ENCODE results near the gene FXYD7. TPM values are rescaled to one million over a fixed set of nuclear protein-coding genes. Genes with fewer than 3 reads are reported as not detected.
"Not testable (repeated sequence)": the region's sequence is repeated elsewhere in the genome, so short reads cannot be mapped to it uniquely, and the experiment has no call there.

FXYD7 gene
- total RNA-seq, 2 experiments from 2014 or later, result 0.50 to 6.1 TPM

DNA sequence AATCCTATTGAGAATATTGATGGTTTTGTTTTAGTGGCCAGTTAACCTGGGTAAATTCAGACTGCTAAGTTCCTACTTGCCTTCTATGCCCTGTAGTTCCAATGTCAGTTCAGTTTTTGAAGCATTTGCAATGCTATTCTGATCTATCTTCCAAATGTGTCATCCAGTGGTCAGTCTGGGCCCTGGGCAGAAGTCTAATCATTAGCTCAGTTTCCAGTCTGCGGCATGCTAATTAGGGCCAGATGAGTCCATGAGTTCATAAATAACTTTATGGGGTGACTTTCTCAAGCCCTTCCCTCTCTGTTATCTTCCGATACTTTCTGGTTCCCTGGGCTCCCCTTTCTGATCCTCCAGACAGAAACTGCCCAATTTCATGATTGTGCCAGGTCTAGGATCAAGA lies 52.8 kb downstream of the FXYD7 start:
- no peaks in the 10 kb centered on the region for H3K9me2 ChIP-seq (ENCODE audit: insufficient read depth, low read length)
- no peaks in the 10 kb centered on the region for H4K20me1 ChIP-seq (ENCODE audit: insufficient read depth, low read length)
- H3K36me3 ChIP-seq (ENCODE audit: insufficient read depth, low read length), result no peaks in the 10 kb centered on the region; the same call in 1 of the 2 replicates
- POLR2A ChIA-PET, result no interaction called here
- intact Hi-C loops (cut with micrococcal nuclease; ENCODE audit: unreplicated experiment), result no loop called here
- TF ChIP-seq EZH2phosphoT487 (IDR thresholded peaks at IDR 0.05; ENCODE audit: borderline replicate concordance, low read depth, low read length), result no peak
- TF ChIP-seq, protein P1, sequence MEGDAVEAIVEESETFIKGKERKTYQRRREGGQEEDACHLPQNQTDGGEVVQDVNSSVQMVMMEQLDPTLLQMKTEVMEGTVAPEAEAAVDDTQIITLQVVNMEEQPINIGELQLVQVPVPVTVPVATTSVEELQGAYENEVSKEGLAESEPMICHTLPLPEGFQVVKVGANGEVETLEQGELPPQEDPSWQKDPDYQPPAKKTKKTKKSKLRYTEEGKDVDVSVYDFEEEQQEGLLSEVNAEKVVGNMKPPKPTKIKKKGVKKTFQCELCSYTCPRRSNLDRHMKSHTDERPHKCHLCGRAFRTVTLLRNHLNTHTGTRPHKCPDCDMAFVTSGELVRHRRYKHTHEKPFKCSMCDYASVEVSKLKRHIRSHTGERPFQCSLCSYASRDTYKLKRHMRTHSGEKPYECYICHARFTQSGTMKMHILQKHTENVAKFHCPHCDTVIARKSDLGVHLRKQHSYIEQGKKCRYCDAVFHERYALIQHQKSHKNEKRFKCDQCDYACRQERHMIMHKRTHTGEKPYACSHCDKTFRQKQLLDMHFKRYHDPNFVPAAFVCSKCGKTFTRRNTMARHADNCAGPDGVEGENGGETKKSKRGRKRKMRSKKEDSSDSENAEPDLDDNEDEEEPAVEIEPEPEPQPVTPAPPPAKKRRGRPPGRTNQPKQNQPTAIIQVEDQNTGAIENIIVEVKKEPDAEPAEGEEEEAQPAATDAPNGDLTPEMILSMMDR (conservative IDR thresholded peaks at IDR 0.05; ENCODE audit: low read length), result no peak
- H3K4me1 ChIP-seq (ENCODE audit: insufficient read depth, low read length, poor library complexity, severe bottlenecking), result no peaks in the 10 kb centered on the region
- no peak overlapping the region for H3K4me2 ChIP-seq (ENCODE audit: low read length)
- H3K27ac ChIP-seq (ENCODE audit: low read depth, low read length, poor library complexity, severe bottlenecking), result no peak overlapping the region
- no TSS peak for BruUV-seq (replicated peaks)
- no peak overlapping the region for H2AFZ ChIP-seq (ENCODE audit: low read length)
- no peaks in the 10 kb centered on the region for H3K79me2 ChIP-seq (ENCODE audit: insufficient read depth, low read depth, low read length)
- DNase-seq (ENCODE audit: low spot score), result no peak
- CTCF ChIA-PET (ENCODE audit: unreplicated experiment), result no interaction called here
- H3K9me3 ChIP-seq (ENCODE audit: low read length), result peaks cover 16% of the 10 kb centered on the region
- H3K4me3 ChIP-seq (ENCODE audit: low read depth, low read length, poor library complexity, severe bottlenecking), result no peak overlapping the region

DNA sequence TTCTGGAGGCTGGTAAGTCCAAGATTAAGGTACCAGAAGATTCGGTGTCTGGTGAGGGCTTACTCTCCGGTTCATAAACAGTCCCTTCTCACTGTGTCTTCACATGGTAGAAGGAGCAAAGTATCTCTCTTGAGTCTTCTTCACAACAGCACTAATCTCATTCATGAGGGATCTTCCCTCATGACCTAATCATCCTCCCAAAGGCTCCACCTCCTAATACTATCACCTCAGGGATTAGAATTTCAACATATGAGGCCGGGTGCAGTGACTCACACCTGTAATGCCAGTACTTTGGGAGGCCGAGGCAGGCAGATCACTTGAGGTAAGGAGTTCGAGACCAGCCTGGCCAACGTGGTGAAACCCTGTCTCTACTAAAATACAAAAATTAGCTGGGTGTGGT lies 53.8 kb downstream of the FXYD7 start:
- intact Hi-C loops (cut with micrococcal nuclease; ENCODE audit: unreplicated experiment); H3K4me1 ChIP-seq (ENCODE audit: insufficient read depth, low read length, poor library complexity, severe bottlenecking); H3K36me3 ChIP-seq (ENCODE audit: insufficient read depth, low read length); H4K20me1 ChIP-seq (ENCODE audit: insufficient read depth, low read length); POLR2A ChIA-PET; CTCF ChIA-PET (ENCODE audit: unreplicated experiment); H3K9me3 ChIP-seq (ENCODE audit: low read length); H3K9me2 ChIP-seq (ENCODE audit: insufficient read depth, low read length); DNase-seq (ENCODE audit: low spot score); H3K79me2 ChIP-seq (ENCODE audit: insufficient read depth, low read depth, low read length); H3K4me2 ChIP-seq (ENCODE audit: low read length); H3K4me3 ChIP-seq (ENCODE audit: low read depth, low read length, poor library complexity, severe bottlenecking); H2AFZ ChIP-seq (ENCODE audit: low read length); H3K27ac ChIP-seq (ENCODE audit: low read depth, low read length, poor library complexity, severe bottlenecking); BruUV-seq (replicated peaks): not testable (repeated sequence)

DNA sequence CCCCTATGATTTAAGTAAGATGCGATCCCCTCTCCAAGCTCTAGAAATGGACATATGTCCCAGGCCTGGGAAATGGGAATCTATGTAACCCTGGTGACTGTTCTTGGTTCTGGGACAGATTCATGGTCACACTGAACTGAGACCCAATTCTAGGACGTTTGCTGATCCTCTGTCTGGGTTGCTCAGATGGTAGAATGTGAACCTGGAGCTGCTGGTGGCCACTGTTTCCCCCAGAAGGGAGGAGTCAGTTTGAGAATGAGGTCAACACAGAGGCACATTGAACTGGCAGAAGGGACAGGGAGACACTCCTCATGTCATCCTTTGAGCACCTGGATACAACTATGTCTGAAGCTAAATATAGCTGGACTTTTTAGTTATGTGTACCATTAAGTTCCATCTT lies 56.4 kb downstream of the FXYD7 start:
- Histone ChIP-seq H3K9me2 (ENCODE audit: insufficient read depth, low read length) (no peaks in the 10 kb centered on the region), H3K36me3 (ENCODE audit: insufficient read depth, low read length) (no peaks in the 10 kb centered on the region), H3K4me3 (ENCODE audit: low read depth, low read length, poor library complexity, severe bottlenecking) (no peak overlapping the region), H3K9me3 (ENCODE audit: low read length) (no peaks in the 10 kb centered on the region), H2AFZ (ENCODE audit: low read length) (no peak overlapping the region), H3K27ac (ENCODE audit: low read depth, low read length, poor library complexity, severe bottlenecking) (no peak overlapping the region), H3K4me2 (ENCODE audit: low read length) (no peak overlapping the region), H3K4me1 (ENCODE audit: insufficient read depth, low read length, poor library complexity, severe bottlenecking) (peaks cover 14% of the 10 kb centered on the region), H4K20me1 (ENCODE audit: insufficient read depth, low read length) (no peaks in the 10 kb centered on the region), H3K79me2 (ENCODE audit: insufficient read depth, low read depth, low read length) (no peaks in the 10 kb centered on the region)
- intact Hi-C loops (cut with micrococcal nuclease; ENCODE audit: unreplicated experiment), result no loop called here
- no TSS peak for BruUV-seq (replicated peaks)
- ChIA-PET POLR2A (no interaction called here), CTCF (ENCODE audit: unreplicated experiment) (no interaction called here)
- DNase-seq (ENCODE audit: low spot score), result no peak
- TF ChIP-seq EZH2phosphoT487 (IDR thresholded peaks at IDR 0.05; ENCODE audit: borderline replicate concordance, low read depth, low read length), result no peak
- TF ChIP-seq, protein P1 (conservative IDR thresholded peaks at IDR 0.05; ENCODE audit: low read length), result no peak

Data from OCI-LY7 (cell line).